ENCODE measurements around the gene STX3.

GRCh38 chr11:59756845-59757244, 1.7 kb downstream of the STX3 start:
- no peak for TF ChIP-seq EZH2 (IDR thresholded peaks at IDR 0.05)
- no peak for TF ChIP-seq POLR2AphosphoS5 (IDR thresholded peaks at IDR 0.05; ENCODE audit: borderline replicate concordance, low read depth, low read length)

Data from SK-N-MC (cell line).